Measurements from ENCODE around the gene CAV1. TPM values are rescaled to one million over a fixed set of nuclear protein-coding genes. Genes with fewer than 3 reads are reported as not detected.
A peak's percentile ranks its signal among the peaks of the same experiment; 100 is the strongest.

Gene CAV1
- 1.3 TPM for polyA plus RNA-seq (2013, experiment 1 of 2)
- polyA plus RNA-seq (2013, experiment 2 of 2) = 1.4 TPM

DNA sequence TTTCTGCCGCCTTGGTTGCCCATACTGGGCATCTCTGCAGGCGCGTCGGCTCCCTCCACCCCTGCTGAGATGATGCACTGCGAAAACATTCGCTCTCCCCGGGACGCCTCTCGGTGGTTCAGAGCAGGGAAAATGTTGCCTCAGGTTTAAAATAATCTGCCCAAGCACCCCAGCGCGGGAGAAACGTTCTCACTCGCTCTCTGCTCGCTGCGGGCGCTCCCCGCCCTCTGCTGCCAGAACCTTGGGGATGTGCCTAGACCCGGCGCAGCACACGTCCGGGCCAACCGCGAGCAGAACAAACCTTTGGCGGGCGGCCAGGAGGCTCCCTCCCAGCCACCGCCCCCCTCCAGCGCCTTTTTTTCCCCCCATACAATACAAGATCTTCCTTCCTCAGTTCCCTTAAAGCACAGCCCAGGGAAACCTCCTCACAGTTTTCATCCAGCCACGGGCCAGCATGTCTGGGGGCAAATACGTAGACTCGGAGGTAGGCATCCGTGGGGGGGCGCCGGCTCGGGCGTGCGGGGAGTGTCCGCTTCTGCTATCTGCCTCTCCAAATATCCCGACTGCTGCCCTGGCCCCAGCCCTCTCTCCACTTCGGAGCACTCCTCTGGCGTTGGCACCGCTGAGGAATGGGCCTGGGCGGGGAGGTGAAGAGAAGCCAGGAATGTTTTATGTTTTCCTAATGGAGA, at the start of gene CAV1:
Gene CAV1 (plus strand): TSS at position 428 of the 689 bp plus-strand sequence. CDS start 27 bp downstream, at position 455.
- Histone ChIP-seq H3K36me3 (replicated peaks in 1 of 2; ENCODE audit: control insufficient read depth in 2 of 2, insufficient read depth in 2 of 2, low read length in 2 of 2) (no peaks in the 10 kb centered on the region), H3K4me2 (ENCODE audit: insufficient read depth, low read length, poor library complexity, severe bottlenecking) (peak within 1 kb of the TSS; percentile 96), H2BK120ac (ENCODE audit: low read depth, low read length) (peak within 1 kb of the TSS; percentile 95), H3K4me3 (ENCODE audit: low read length in 2 of 2) (peak within 1 kb of the TSS; percentile 49 to 74), H2BK15ac (ENCODE audit: low read length) (peak within 1 kb of the TSS; percentile 43), H2AFZ (ENCODE audit: low read length) (peak within 1 kb of the TSS; percentile 92), H3K23ac (ENCODE audit: low read depth, low read length, poor library complexity) (peak within 1 kb of the TSS; percentile 96), H3K14ac (ENCODE audit: low read length) (no peak within 1 kb of the TSS), H2AK5ac (ENCODE audit: low read depth, low read length) (peak within 1 kb of the TSS; percentile 42), H3K27me3 (ENCODE audit: control insufficient read depth in 3 of 3, insufficient read depth in 3 of 3, low read depth in 1 of 3, low read length in 3 of 3) (peaks cover 12 to 36% (median 27%) of the 10 kb centered on the region in 3 experiments), H3K9me3 (replicated peaks in 1 of 2; ENCODE audit: control insufficient read depth in 2 of 2, insufficient read depth in 1 of 2, low read depth in 1 of 2, low read length in 2 of 2) (no peaks in the 10 kb centered on the region), H2BK12ac (ENCODE audit: low read length) (no peak within 1 kb of the TSS), H3K79me1 (ENCODE audit: low read depth, low read length) (no peaks in the 10 kb centered on the region), H3K9ac (ENCODE audit: low read depth, low read length, poor library complexity) (peak within 1 kb of the TSS; percentile 85), H4K8ac (ENCODE audit: low read depth, low read length) (peak within 1 kb of the TSS; percentile 26), H3K4ac (ENCODE audit: low read length) (no peak within 1 kb of the TSS), H2BK5ac (ENCODE audit: low read length) (no peak within 1 kb of the TSS), H4K91ac (ENCODE audit: low read depth, low read length, poor library complexity) (no peak within 1 kb of the TSS), H3K4me1 (ENCODE audit: control insufficient read depth in 2 of 2, insufficient read depth in 1 of 2, low read depth in 1 of 2, low read length in 2 of 2) (peaks cover 11 to 15% of the 10 kb centered on the region in 2 donors), H3K18ac (ENCODE audit: low read length) (peak within 1 kb of the TSS; percentile 92), H3K27ac (replicated peaks; ENCODE audit: low read length) (no peak within 1 kb of the TSS)
- no CpG with 5 or more reads among the region's 42 CpGs for WGBS, 2 donors (ENCODE audit: extremely low coverage in 2 of 2, insufficient read length in 2 of 2, insufficient replicate concordance in 1 of 2)
- DNase-seq (ENCODE audit: low spot score) = no peak

- Histone ChIP-seq H3K79me1 (ENCODE audit: low read depth, low read length) (no peaks in the 10 kb centered on the region), H2BK5ac (ENCODE audit: low read length) (no peak overlapping the region)
Observed at GRCh38 chr7:116477625-116478024, 47.2 kb upstream of the CAV1 start.

GRCh38 chr7:116478834-116479233, 46.0 kb upstream of the CAV1 start:
- H3K4me1 ChIP-seq (ENCODE audit: control insufficient read depth in 2 of 2, insufficient read depth in 1 of 2, low read depth in 1 of 2, low read length in 2 of 2) = no peaks in the 10 kb centered on the region
- H3K23ac ChIP-seq (ENCODE audit: low read depth, low read length, poor library complexity) = no peak overlapping the region
- H3K27me3 ChIP-seq (ENCODE audit: control insufficient read depth in 3 of 3, insufficient read depth in 3 of 3, low read depth in 1 of 3, low read length in 3 of 3) = no peaks in the 10 kb centered on the region
- WGBS, 2 donors (ENCODE audit: extremely low coverage in 2 of 2, insufficient read length in 2 of 2, insufficient replicate concordance in 1 of 2) = no CpG with 5 or more reads among the region's 2 CpGs
- no peak for DNase-seq (ENCODE audit: low spot score)
- no peak overlapping the region for H3K4me3 ChIP-seq (ENCODE audit: low read length in 2 of 2)
- no peak overlapping the region for H2BK5ac ChIP-seq (ENCODE audit: low read length)
- H3K36me3 ChIP-seq (replicated peaks in 1 of 2; ENCODE audit: control insufficient read depth in 2 of 2, insufficient read depth in 2 of 2, low read length in 2 of 2) = no peaks in the 10 kb centered on the region
- no peak overlapping the region for H2AFZ ChIP-seq (ENCODE audit: low read length)
- H3K27ac ChIP-seq (replicated peaks; ENCODE audit: low read length) = no peak overlapping the region
- no peak overlapping the region for H3K9ac ChIP-seq (ENCODE audit: low read depth, low read length, poor library complexity)
- no peak overlapping the region for H3K18ac ChIP-seq (ENCODE audit: low read length)
- H3K79me1 ChIP-seq (ENCODE audit: low read depth, low read length) = no peaks in the 10 kb centered on the region
- H2BK120ac ChIP-seq (ENCODE audit: low read depth, low read length) = no peak overlapping the region
- H4K8ac ChIP-seq (ENCODE audit: low read depth, low read length) = no peak overlapping the region
- H3K4me2 ChIP-seq (ENCODE audit: insufficient read depth, low read length, poor library complexity, severe bottlenecking) = no peak overlapping the region
- no peaks in the 10 kb centered on the region for H3K9me3 ChIP-seq (replicated peaks in 1 of 2; ENCODE audit: control insufficient read depth in 2 of 2, insufficient read depth in 1 of 2, low read depth in 1 of 2, low read length in 2 of 2)
- H4K91ac ChIP-seq (ENCODE audit: low read depth, low read length, poor library complexity) = no peak overlapping the region
- no peak overlapping the region for H2AK5ac ChIP-seq (ENCODE audit: low read depth, low read length)
- H2BK12ac ChIP-seq (ENCODE audit: low read length) = no peak overlapping the region
- H3K4ac ChIP-seq (ENCODE audit: low read length) = no peak overlapping the region
- no peak overlapping the region for H3K14ac ChIP-seq (ENCODE audit: low read length)
- H2BK15ac ChIP-seq (ENCODE audit: low read length) = no peak overlapping the region

More at GRCh38 chr7:116477625-116478024, 47.2 kb upstream of the CAV1 start:
- Histone ChIP-seq H4K8ac (ENCODE audit: low read depth, low read length) (no peak overlapping the region), H3K36me3 (replicated peaks in 1 of 2; ENCODE audit: control insufficient read depth in 2 of 2, insufficient read depth in 2 of 2, low read length in 2 of 2) (no peaks in the 10 kb centered on the region), H3K9ac (ENCODE audit: low read depth, low read length, poor library complexity) (no peak overlapping the region), H2BK12ac (ENCODE audit: low read length) (no peak overlapping the region), H2BK15ac (ENCODE audit: low read length) (no peak overlapping the region), H2AK5ac (ENCODE audit: low read depth, low read length) (no peak overlapping the region), H2AFZ (ENCODE audit: low read length) (no peak overlapping the region), H4K91ac (ENCODE audit: low read depth, low read length, poor library complexity) (no peak overlapping the region), H2BK120ac (ENCODE audit: low read depth, low read length) (no peak overlapping the region), H3K4me3 (ENCODE audit: low read length in 2 of 2) (no peak overlapping the region), H3K4me1 (ENCODE audit: control insufficient read depth in 2 of 2, insufficient read depth in 1 of 2, low read depth in 1 of 2, low read length in 2 of 2) (no peaks in the 10 kb centered on the region), H3K27ac (replicated peaks; ENCODE audit: low read length) (no peak overlapping the region), H3K4ac (ENCODE audit: low read length) (no peak overlapping the region), H3K14ac (ENCODE audit: low read length) (no peak overlapping the region), H3K23ac (ENCODE audit: low read depth, low read length, poor library complexity) (no peak overlapping the region), H3K27me3 (ENCODE audit: control insufficient read depth in 3 of 3, insufficient read depth in 3 of 3, low read depth in 1 of 3, low read length in 3 of 3) (no peaks in the 10 kb centered on the region), H3K4me2 (ENCODE audit: insufficient read depth, low read length, poor library complexity, severe bottlenecking) (no peak overlapping the region), H3K9me3 (replicated peaks in 1 of 2; ENCODE audit: control insufficient read depth in 2 of 2, insufficient read depth in 1 of 2, low read depth in 1 of 2, low read length in 2 of 2) (no peaks in the 10 kb centered on the region), H3K18ac (ENCODE audit: low read length) (no peak overlapping the region)
- no CpG with 5 or more reads among the region's 1 CpG for WGBS, 2 donors (ENCODE audit: extremely low coverage in 2 of 2, insufficient read length in 2 of 2, insufficient replicate concordance in 1 of 2)
- DNase-seq (ENCODE audit: low spot score) = no peak

DNA sequence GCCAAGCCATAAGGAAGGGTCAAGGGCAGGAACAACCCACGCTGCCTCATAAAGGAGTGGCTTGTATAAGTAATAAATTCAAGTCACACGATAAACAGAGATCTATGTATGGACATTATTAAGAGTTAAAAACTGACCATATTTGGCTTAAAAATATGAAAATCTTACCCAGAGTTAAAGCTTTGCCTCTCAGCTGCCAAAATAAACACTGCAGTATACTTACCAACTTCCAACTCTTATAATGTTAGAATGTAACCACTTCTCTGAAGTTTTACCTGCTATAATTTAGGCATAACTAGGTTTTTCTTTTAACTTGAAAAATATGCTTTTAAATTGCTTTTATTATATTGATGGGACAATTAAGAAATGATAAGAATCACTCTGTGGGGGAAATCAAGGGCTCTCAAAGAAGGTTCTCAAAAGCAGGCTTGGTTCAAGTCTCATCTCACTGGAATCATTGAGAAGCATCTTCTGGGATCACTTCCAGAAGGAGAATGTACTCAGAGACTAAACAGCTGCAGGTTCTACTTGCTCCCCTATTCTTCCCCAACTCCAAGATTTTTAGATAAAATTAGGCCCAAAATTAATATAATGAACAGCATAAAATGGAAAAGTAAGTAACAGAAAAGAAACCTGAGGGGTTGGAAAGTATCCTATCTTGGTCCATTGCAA, 41.4 kb upstream of the CAV1 start:
- Histone ChIP-seq H3K27ac (replicated peaks; ENCODE audit: low read length) (no peak overlapping the region), H3K79me1 (ENCODE audit: low read depth, low read length) (no peaks in the 10 kb centered on the region), H2BK15ac (ENCODE audit: low read length) (no peak overlapping the region), H2BK5ac (ENCODE audit: low read length) (no peak overlapping the region), H3K14ac (ENCODE audit: low read length) (no peak overlapping the region), H2AFZ (ENCODE audit: low read length) (no peak overlapping the region), H3K18ac (ENCODE audit: low read length) (no peak overlapping the region), H3K27me3 (ENCODE audit: control insufficient read depth in 3 of 3, insufficient read depth in 3 of 3, low read depth in 1 of 3, low read length in 3 of 3) (no peaks in the 10 kb centered on the region), H2AK5ac (ENCODE audit: low read depth, low read length) (no peak overlapping the region), H4K8ac (ENCODE audit: low read depth, low read length) (no peak overlapping the region), H3K9ac (ENCODE audit: low read depth, low read length, poor library complexity) (no peak overlapping the region), H3K4ac (ENCODE audit: low read length) (no peak overlapping the region), H3K4me3 (ENCODE audit: low read length in 2 of 2) (no peak overlapping the region), H3K23ac (ENCODE audit: low read depth, low read length, poor library complexity) (no peak overlapping the region), H2BK12ac (ENCODE audit: low read length) (no peak overlapping the region), H3K4me1 (ENCODE audit: control insufficient read depth in 2 of 2, insufficient read depth in 1 of 2, low read depth in 1 of 2, low read length in 2 of 2) (no peaks in the 10 kb centered on the region), H2BK120ac (ENCODE audit: low read depth, low read length) (no peak overlapping the region), H3K9me3 (replicated peaks in 1 of 2; ENCODE audit: control insufficient read depth in 2 of 2, insufficient read depth in 1 of 2, low read depth in 1 of 2, low read length in 2 of 2) (no peaks in the 10 kb centered on the region), H3K4me2 (ENCODE audit: insufficient read depth, low read length, poor library complexity, severe bottlenecking) (no peak overlapping the region), H3K36me3 (replicated peaks in 1 of 2; ENCODE audit: control insufficient read depth in 2 of 2, insufficient read depth in 2 of 2, low read length in 2 of 2) (no peaks in the 10 kb centered on the region), H4K91ac (ENCODE audit: low read depth, low read length, poor library complexity) (no peak overlapping the region)
- no CpG with 5 or more reads among the region's 2 CpGs for WGBS, 2 donors (ENCODE audit: extremely low coverage in 2 of 2, insufficient read length in 2 of 2, insufficient replicate concordance in 1 of 2)
- DNase-seq (ENCODE audit: low spot score) = no peak

All from neuronal stem cell (in vitro differentiated cells).